ENCODE results near the gene SMIM10. TPM values are rescaled to one million over a fixed set of nuclear protein-coding genes. Genes with fewer than 3 reads are reported as not detected.

Gene SMIM10
- total RNA-seq, 1 experiment from 2014 or later = 7.2 TPM

DNA sequence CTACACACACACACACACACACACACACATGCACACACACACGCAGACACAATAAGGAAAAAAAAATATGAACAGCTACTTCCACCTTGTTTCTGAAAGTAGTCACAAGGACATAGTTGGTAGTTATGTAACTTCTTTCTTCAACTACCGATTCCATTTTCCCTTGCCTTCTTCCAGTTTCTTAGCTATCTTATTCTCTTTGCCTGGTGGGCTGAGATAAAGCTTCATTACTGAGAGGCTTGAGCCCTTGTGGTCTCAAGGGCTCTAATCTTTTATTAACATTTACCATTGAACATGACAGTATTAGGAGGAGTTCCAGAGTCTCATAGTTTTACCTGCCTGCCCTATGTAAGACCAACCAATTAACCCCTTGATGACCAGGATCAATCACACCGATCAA lies 8.9 kb upstream of the SMIM10 start:
- ChIA-PET POLR2A (no interaction called here), CTCF (no interaction called here)
- H3K36me3 ChIP-seq (ENCODE audit: control insufficient read depth, insufficient read depth, low read length) = no peaks in the 10 kb centered on the region
- H3K27ac ChIP-seq (ENCODE audit: low read length) = no peak overlapping the region
- H3K9me3 ChIP-seq (ENCODE audit: control insufficient read depth, insufficient read depth, low read depth, low read length) = no peaks in the 10 kb centered on the region
- DNase-seq (ENCODE audit: low read depth, low spot score) (no peak), ATAC-seq (no peak)
- intact Hi-C loops (cut with micrococcal nuclease; ENCODE audit: unreplicated experiment) = no loop called here
- in situ Hi-C loops (cut with HindIII; ENCODE audit: low pct_unique_long_range_greater_than_20kb, low sequenced_read_pairs) = no loop called here
- TF ChIP-seq, protein P1, sequence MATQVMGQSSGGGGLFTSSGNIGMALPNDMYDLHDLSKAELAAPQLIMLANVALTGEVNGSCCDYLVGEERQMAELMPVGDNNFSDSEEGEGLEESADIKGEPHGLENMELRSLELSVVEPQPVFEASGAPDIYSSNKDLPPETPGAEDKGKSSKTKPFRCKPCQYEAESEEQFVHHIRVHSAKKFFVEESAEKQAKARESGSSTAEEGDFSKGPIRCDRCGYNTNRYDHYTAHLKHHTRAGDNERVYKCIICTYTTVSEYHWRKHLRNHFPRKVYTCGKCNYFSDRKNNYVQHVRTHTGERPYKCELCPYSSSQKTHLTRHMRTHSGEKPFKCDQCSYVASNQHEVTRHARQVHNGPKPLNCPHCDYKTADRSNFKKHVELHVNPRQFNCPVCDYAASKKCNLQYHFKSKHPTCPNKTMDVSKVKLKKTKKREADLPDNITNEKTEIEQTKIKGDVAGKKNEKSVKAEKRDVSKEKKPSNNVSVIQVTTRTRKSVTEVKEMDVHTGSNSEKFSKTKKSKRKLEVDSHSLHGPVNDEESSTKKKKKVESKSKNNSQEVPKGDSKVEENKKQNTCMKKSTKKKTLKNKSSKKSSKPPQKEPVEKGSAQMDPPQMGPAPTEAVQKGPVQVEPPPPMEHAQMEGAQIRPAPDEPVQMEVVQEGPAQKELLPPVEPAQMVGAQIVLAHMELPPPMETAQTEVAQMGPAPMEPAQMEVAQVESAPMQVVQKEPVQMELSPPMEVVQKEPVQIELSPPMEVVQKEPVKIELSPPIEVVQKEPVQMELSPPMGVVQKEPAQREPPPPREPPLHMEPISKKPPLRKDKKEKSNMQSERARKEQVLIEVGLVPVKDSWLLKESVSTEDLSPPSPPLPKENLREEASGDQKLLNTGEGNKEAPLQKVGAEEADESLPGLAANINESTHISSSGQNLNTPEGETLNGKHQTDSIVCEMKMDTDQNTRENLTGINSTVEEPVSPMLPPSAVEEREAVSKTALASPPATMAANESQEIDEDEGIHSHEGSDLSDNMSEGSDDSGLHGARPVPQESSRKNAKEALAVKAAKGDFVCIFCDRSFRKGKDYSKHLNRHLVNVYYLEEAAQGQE (IDR thresholded peaks at IDR 0.05; ENCODE audit: insufficient read depth in 1 of 2, low read depth in 2 of 2, low read length in 1 of 2) = no peak
- TF ChIP-seq, protein P2, sequence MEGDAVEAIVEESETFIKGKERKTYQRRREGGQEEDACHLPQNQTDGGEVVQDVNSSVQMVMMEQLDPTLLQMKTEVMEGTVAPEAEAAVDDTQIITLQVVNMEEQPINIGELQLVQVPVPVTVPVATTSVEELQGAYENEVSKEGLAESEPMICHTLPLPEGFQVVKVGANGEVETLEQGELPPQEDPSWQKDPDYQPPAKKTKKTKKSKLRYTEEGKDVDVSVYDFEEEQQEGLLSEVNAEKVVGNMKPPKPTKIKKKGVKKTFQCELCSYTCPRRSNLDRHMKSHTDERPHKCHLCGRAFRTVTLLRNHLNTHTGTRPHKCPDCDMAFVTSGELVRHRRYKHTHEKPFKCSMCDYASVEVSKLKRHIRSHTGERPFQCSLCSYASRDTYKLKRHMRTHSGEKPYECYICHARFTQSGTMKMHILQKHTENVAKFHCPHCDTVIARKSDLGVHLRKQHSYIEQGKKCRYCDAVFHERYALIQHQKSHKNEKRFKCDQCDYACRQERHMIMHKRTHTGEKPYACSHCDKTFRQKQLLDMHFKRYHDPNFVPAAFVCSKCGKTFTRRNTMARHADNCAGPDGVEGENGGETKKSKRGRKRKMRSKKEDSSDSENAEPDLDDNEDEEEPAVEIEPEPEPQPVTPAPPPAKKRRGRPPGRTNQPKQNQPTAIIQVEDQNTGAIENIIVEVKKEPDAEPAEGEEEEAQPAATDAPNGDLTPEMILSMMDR (IDR thresholded peaks at IDR 0.05) = no peak
- TF ChIP-seq TCF7L2 (IDR thresholded peaks at IDR 0.05; ENCODE audit: low read depth, low read length) (no peak), SIN3A (IDR thresholded peaks at IDR 0.05; ENCODE audit: borderline replicate concordance, insufficient read depth, low read depth, low read length) (no peak)
- H3K4me1 ChIP-seq (ENCODE audit: control insufficient read depth, insufficient read depth, low read length) = no peaks in the 10 kb centered on the region
- H3K27me3 ChIP-seq (ENCODE audit: control insufficient read depth, insufficient read depth, low read length) = no peaks in the 10 kb centered on the region
- BruUV-seq (replicated peaks) = no TSS peak
- H3K4me3 ChIP-seq (ENCODE audit: low read depth in 2 of 2, low read length in 2 of 2) = no peak overlapping the region

DNA sequence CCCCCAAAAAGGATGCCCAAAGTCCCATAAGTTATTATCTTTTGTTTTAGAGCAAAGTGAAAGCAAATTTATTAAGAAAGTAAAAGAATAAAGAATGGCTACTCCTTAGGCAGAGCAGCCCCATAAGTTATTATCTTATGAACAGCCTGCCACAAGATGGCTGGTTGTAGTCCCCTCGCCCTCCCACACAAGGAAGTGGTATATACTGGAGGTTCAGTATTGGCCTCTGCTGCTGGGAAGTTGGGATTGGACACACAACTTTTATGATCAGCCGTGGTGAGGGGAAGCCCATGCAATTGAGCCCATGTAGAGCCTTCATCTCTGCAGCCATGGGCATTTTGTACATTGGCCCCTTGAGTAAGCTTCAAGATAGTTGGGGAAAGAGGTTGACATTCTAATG lies 8.0 kb upstream of the SMIM10 start:
- Histone ChIP-seq H3K4me1 (ENCODE audit: control insufficient read depth, insufficient read depth, low read length) (no peaks in the 10 kb centered on the region), H3K4me3 (ENCODE audit: low read depth in 2 of 2, low read length in 2 of 2) (no peak overlapping the region), H3K36me3 (ENCODE audit: control insufficient read depth, insufficient read depth, low read length) (no peaks in the 10 kb centered on the region), H3K9me3 (ENCODE audit: control insufficient read depth, insufficient read depth, low read depth, low read length) (no peaks in the 10 kb centered on the region), H3K27me3 (ENCODE audit: control insufficient read depth, insufficient read depth, low read length) (no peaks in the 10 kb centered on the region), H3K27ac (ENCODE audit: low read length) (no peak overlapping the region)
- DNase-seq (ENCODE audit: low read depth, low spot score) (no peak), ATAC-seq (no peak)
- in situ Hi-C loops (cut with HindIII; ENCODE audit: low pct_unique_long_range_greater_than_20kb, low sequenced_read_pairs) = no loop called here
- intact Hi-C loops (cut with micrococcal nuclease; ENCODE audit: unreplicated experiment) = no loop called here
- ChIA-PET CTCF (no interaction called here), POLR2A (no interaction called here)
- BruUV-seq (replicated peaks) = no TSS peak
- TF ChIP-seq POLR2AphosphoS5 (IDR thresholded peaks at IDR 0.05; ENCODE audit: low read depth, low read length) (no peak), SIN3A (IDR thresholded peaks at IDR 0.05; ENCODE audit: borderline replicate concordance, insufficient read depth, low read depth, low read length) (no peak), TCF7L2 (IDR thresholded peaks at IDR 0.05; ENCODE audit: low read depth, low read length) (no peak)
- TF ChIP-seq, protein P2 (IDR thresholded peaks at IDR 0.05) = no peak
- TF ChIP-seq, protein P1 (IDR thresholded peaks at IDR 0.05; ENCODE audit: insufficient read depth in 1 of 2, low read depth in 2 of 2, low read length in 1 of 2) = no peak

Data from Panc1 (cell line).